ENCODE data around the gene RSRC1.
A peak's percentile ranks its signal among the peaks of the same experiment; 100 is the strongest.
"Not testable (repeated sequence)": the region's sequence is repeated elsewhere in the genome, so short reads cannot be mapped to it uniquely, and the experiment has no call there.

RSRC1 gene

GRCh38 chr3:158408518-158408897, 298.6 kb downstream of the RSRC1 start:
- DNase-seq, result not testable (repeated sequence)

- no peak for DNase-seq
These were observed 308.1 kb downstream of the RSRC1 start for GRCh38 chr3:158418035-158418434.

GRCh38 chr3:158419820-158420653, 310.1 kb downstream of the RSRC1 start:
- no peak for DNase-seq

GRCh38 chr3:158420654-158421396, 310.9 kb downstream of the RSRC1 start:
- DNase-seq, result no peak

GRCh38 chr3:158430448-158430847, 320.6 kb downstream of the RSRC1 start:
- DNase-seq, result no peak

GRCh38 chr3:158430968-158431367, 321.1 kb downstream of the RSRC1 start:
- no peak for DNase-seq

- DNase-seq, result no peak
These were observed 321.9 kb downstream of the RSRC1 start for GRCh38 chr3:158431829-158432228.

- DNase-seq, result peak; percentile 43
These were observed 324.6 kb downstream of the RSRC1 start for GRCh38 chr3:158434412-158435038.

GRCh38 chr3:158443632-158444031, 333.7 kb downstream of the RSRC1 start:
- no peak for DNase-seq

GRCh38 chr3:158447408-158447807, 337.5 kb downstream of the RSRC1 start:
- no peak for DNase-seq

- no peak for DNase-seq
These were observed 341.6 kb downstream of the RSRC1 start for GRCh38 chr3:158451405-158452055.

- DNase-seq, result no peak
These were observed 342.4 kb downstream of the RSRC1 start for GRCh38 chr3:158452334-158452733.

GRCh38 chr3:158453004-158453403, 343.1 kb downstream of the RSRC1 start:
- no peak for DNase-seq

- no peak for DNase-seq
These were observed 344.0 kb downstream of the RSRC1 start for GRCh38 chr3:158453865-158454264.

- no peak for DNase-seq
These were observed 345.5 kb downstream of the RSRC1 start for GRCh38 chr3:158455406-158455805.

GRCh38 chr3:158456114-158456513, 346.2 kb downstream of the RSRC1 start:
- DNase-seq, result no peak

GRCh38 chr3:158458464-158458863, 348.6 kb downstream of the RSRC1 start:
- no peak for DNase-seq

GRCh38 chr3:158460926-158461325, 351.0 kb downstream of the RSRC1 start:
- DNase-seq, result no peak

GRCh38 chr3:158463556-158463955, 353.7 kb downstream of the RSRC1 start:
- no peak for DNase-seq

- no peak for DNase-seq
These were observed 355.2 kb downstream of the RSRC1 start for GRCh38 chr3:158465074-158465473.

- DNase-seq, result no peak
These were observed 361.2 kb downstream of the RSRC1 start for GRCh38 chr3:158470944-158471638.

GRCh38 chr3:158471639-158472294, 361.9 kb downstream of the RSRC1 start:
- no peak for DNase-seq

Data from CD4-positive, alpha-beta T cell treated with Interleukin-17A for 1 hour (primary cell).